ENCODE results near the gene COMT.

COMT gene

GRCh38 chr22:20011993-20012740, 70.6 kb downstream of the COMT start:
- peaks cover 7% of the 10 kb centered on the region for H3K27me3 ChIP-seq (replicated peaks)
- no peak for TF ChIP-seq CTCF (IDR thresholded peaks at IDR 0.05; ENCODE audit: low read depth, low read length, missing control alignments)
- H3K27ac ChIP-seq = no peak overlapping the region
- H3K4me3 ChIP-seq (ENCODE audit: low read depth, low read length) = no peak overlapping the region
- no peaks in the 10 kb centered on the region for H3K36me3 ChIP-seq (replicated peaks)
- DNase-seq = no peak
- in situ Hi-C loops (cut with HindIII; ENCODE audit: low pct_ligation_motif_present, low sequenced_read_pairs) = no loop called here

GRCh38 chr22:20012741-20013331, 71.3 kb downstream of the COMT start:
- peaks cover 14% of the 10 kb centered on the region for H3K27me3 ChIP-seq (replicated peaks)
- no peaks in the 10 kb centered on the region for H3K36me3 ChIP-seq (replicated peaks)
- no peak for TF ChIP-seq CTCF (IDR thresholded peaks at IDR 0.05; ENCODE audit: low read depth, low read length, missing control alignments)
- H3K27ac ChIP-seq = no peak overlapping the region
- in situ Hi-C loops (cut with HindIII; ENCODE audit: low pct_ligation_motif_present, low sequenced_read_pairs) = no loop called here
- DNase-seq = no peak
- no peak overlapping the region for H3K4me3 ChIP-seq (ENCODE audit: low read depth, low read length)

- no peak overlapping the region for H3K27ac ChIP-seq
These were observed 71.9 kb downstream of the COMT start for GRCh38 chr22:20013382-20013871.

DNA sequence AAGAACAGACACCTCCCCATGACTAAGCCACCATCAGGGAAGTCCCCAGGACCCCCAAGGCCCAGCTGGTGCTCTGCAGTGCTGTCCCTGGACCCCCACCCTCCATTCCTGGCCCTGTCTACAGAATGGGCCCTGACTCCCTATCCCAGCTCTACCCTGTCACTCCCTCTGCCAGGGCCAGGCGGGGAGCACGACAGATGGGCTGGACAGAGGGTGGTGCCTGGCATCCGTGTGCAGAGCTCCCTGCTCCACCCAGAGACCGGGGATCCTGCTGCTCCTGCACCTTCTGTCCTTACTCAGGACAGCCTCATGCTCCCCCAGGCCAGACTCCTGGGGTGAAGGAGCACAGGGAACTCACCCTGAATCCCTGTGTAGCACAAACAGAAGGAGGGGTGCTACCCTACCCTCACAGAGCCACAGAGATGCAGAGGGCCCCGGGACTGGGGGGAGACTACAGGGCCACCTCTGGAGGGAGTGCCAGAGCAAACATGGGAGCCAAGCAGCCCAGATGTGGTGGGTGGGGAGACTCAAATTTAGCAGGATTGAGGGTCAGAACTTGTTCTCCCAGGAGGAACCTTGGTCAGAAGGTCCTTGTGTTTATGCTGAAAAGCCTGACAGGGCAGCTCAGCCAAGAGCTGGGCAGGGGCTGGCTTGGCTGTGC, 73.1 kb downstream of the COMT start:
- no peak overlapping the region for H3K27ac ChIP-seq
- no peak overlapping the region for H3K4me3 ChIP-seq (ENCODE audit: low read depth, low read length)
- H3K36me3 ChIP-seq (replicated peaks) = no peaks in the 10 kb centered on the region
- no peak for TF ChIP-seq CTCF (IDR thresholded peaks at IDR 0.05; ENCODE audit: low read depth, low read length, missing control alignments)
- peaks cover 14% of the 10 kb centered on the region for H3K27me3 ChIP-seq (replicated peaks)
- in situ Hi-C loops (cut with HindIII; ENCODE audit: low pct_ligation_motif_present, low sequenced_read_pairs) = no loop called here
- no peak for DNase-seq

More at GRCh38 chr22:20013382-20013871, 71.9 kb downstream of the COMT start:
- Histone ChIP-seq H3K4me3 (ENCODE audit: low read depth, low read length) (no peak overlapping the region), H3K36me3 (replicated peaks) (no peaks in the 10 kb centered on the region), H3K27me3 (replicated peaks) (peaks cover 14% of the 10 kb centered on the region)
- in situ Hi-C loops (cut with HindIII; ENCODE audit: low pct_ligation_motif_present, low sequenced_read_pairs) = no loop called here
- peak; percentile 26 for DNase-seq
- TF ChIP-seq CTCF (IDR thresholded peaks at IDR 0.05; ENCODE audit: low read depth, low read length, missing control alignments) = peak; percentile 99

- DNase-seq = no peak
- in situ Hi-C loops (cut with HindIII; ENCODE audit: low pct_ligation_motif_present, low sequenced_read_pairs) = no loop called here
- no peak overlapping the region for H3K27ac ChIP-seq
- H3K36me3 ChIP-seq (replicated peaks) = no peaks in the 10 kb centered on the region
- no peak for TF ChIP-seq CTCF (IDR thresholded peaks at IDR 0.05; ENCODE audit: low read depth, low read length, missing control alignments)
- H3K27me3 ChIP-seq (replicated peaks) = peaks cover 14% of the 10 kb centered on the region
- no peak overlapping the region for H3K4me3 ChIP-seq (ENCODE audit: low read depth, low read length)
These were observed 73.6 kb downstream of the COMT start for GRCh38 chr22:20015187-20015625.

Data from brain microvascular endothelial cell (primary cell).